Liver (tissue), 3 donors: ENCODE results near the gene NUP153.

Experiments
- CTCF ChIP-seq: fragments of 150-350 bp; IDR thresholded peaks from 2 replicates; pipeline ENCODE4 v1.5.1; 2017; ENCODE audit warnings: improper control_type of control experiment, low read depth, low read length; ENCODE audit not compliant: missing input control
- EGR1 ChIP-seq, 2 donors: IDR thresholded peaks; 2 replicates each; pipeline ENCODE4 v1.6.1; 2016 to 2018; ENCODE audit warnings: antibody characterized with exemption in 2 of 2, low read depth in 2 of 2
- FOXA1 ChIP-seq: IDR thresholded peaks from 2 replicates; pipeline ENCODE4 v1.6.1; 2016; ENCODE audit warnings: antibody characterized with exemption
- GABPA ChIP-seq, 2 donors: IDR thresholded peaks in 1 of 2; conservative IDR thresholded peaks in 1 of 2; 2 replicates each; pipeline ENCODE4 v1.6.1; 2016; ENCODE audit warnings: antibody characterized with exemption in 2 of 2, mild to moderate bottlenecking in 1 of 2, moderate library complexity in 1 of 2
- JUND ChIP-seq, 2 donors: IDR thresholded peaks; 2 replicates each; pipeline ENCODE4 v1.6.1; 2016; ENCODE audit warnings: antibody characterized with exemption in 2 of 2
- REST ChIP-seq: IDR thresholded peaks from 2 replicates; pipeline ENCODE4 v1.6.1; 2016; ENCODE audit warnings: antibody characterized with exemption, mild to moderate bottlenecking
- RXRA ChIP-seq, 2 donors: IDR thresholded peaks; 2 replicates each; pipeline ENCODE4 v1.6.1; 2017 to 2018; ENCODE audit warnings: antibody characterized with exemption in 2 of 2, mild to moderate bottlenecking in 1 of 2
- SP1 ChIP-seq: IDR thresholded peaks from 2 replicates; pipeline ENCODE4 v1.6.1; 2018; ENCODE audit warnings: antibody characterized with exemption, mild to moderate bottlenecking
- TAF1 ChIP-seq: conservative IDR thresholded peaks from 2 replicates; pipeline ENCODE4 v1.6.1; 2016; ENCODE audit warnings: antibody characterized with exemption, mild to moderate bottlenecking
- YY1 ChIP-seq: IDR thresholded peaks from 2 replicates; pipeline ENCODE4 v1.6.1; 2016; ENCODE audit warnings: antibody characterized with exemption, mild to moderate bottlenecking
- ZBTB33 ChIP-seq: IDR thresholded peaks from 2 replicates; pipeline ENCODE4 v1.6.1; 2016; ENCODE audit warnings: antibody characterized with exemption
- donor health status: healthy.
- donor health status: healthy.

GRCh38 chr6:17656092-17656491, 50.6 kb downstream of the NUP153 start:
- TF ChIP-seq ZBTB33 (no peak), EGR1 (IDR thresholded peaks at IDR 0.05; ENCODE audit: low read depth in 2 of 2) (no peak), SP1 (no peak), CTCF (no peak), REST (no peak), TAF1 (no peak), GABPA (IDR thresholded peaks at IDR 0.05 in 1 of 2, conservative IDR thresholded peaks at IDR 0.05 in 1 of 2) (no peak), JUND (IDR thresholded peaks at IDR 0.05) (no peak), RXRA (IDR thresholded peaks at IDR 0.05) (no peak), FOXA1 (no peak), YY1 (no peak)
